Measurements from ENCODE around the gene GDF15.

The GDF15 gene

GRCh38 chr19:18431351-18432197, 45.6 kb downstream of the GDF15 start:
- DNase-seq (ENCODE audit: low read depth), result no peak

- DNase-seq (ENCODE audit: low read depth), result no peak
These were observed 46.5 kb downstream of the GDF15 start for GRCh38 chr19:18432275-18433014.

- DNase-seq (ENCODE audit: low read depth), result no peak
These were observed 47.2 kb downstream of the GDF15 start for GRCh38 chr19:18433015-18433691.

- DNase-seq (ENCODE audit: low read depth), result no peak
These were observed 47.9 kb downstream of the GDF15 start for GRCh38 chr19:18433735-18434398.

GRCh38 chr19:18434411-18435175, 48.6 kb downstream of the GDF15 start:
- no peak for DNase-seq (ENCODE audit: low read depth)

GRCh38 chr19:18435178-18435841, 49.4 kb downstream of the GDF15 start:
- no peak for DNase-seq (ENCODE audit: low read depth)

- DNase-seq (ENCODE audit: low read depth), result no peak
These were observed 50.1 kb downstream of the GDF15 start for GRCh38 chr19:18435842-18436670.

GRCh38 chr19:18436671-18437490, 50.9 kb downstream of the GDF15 start:
- DNase-seq (ENCODE audit: low read depth), result peak; percentile 61

GRCh38 chr19:18437491-18438330, 51.8 kb downstream of the GDF15 start, which contains the start of gene ISYNA1:
TSS of gene ISYNA1 (minus strand) at chr19:18438133. CDS start at chr19:18437979, 154 bp downstream.
- no peak for DNase-seq (ENCODE audit: low read depth)

- no peak for DNase-seq (ENCODE audit: low read depth)
These were observed 52.5 kb downstream of the GDF15 start for GRCh38 chr19:18438331-18439024.
